ENCODE measurements around the gene TRIM63.

TRIM63 gene

GRCh38 chr1:26032656-26033357 lies 34.6 kb downstream of the TRIM63 start:
- no peaks in the 10 kb centered on the region for H3K36me3 ChIP-seq (replicated peaks)
- H3K27ac ChIP-seq, result no peak overlapping the region
- DNase-seq, result no peak
- in situ Hi-C loops (cut with HindIII; ENCODE audit: low pct_ligation_motif_present, low sequenced_read_pairs), result no loop called here
- H3K27me3 ChIP-seq (replicated peaks), result no peaks in the 10 kb centered on the region
- no peak for TF ChIP-seq CTCF (IDR thresholded peaks at IDR 0.05; ENCODE audit: low read depth, low read length, missing control alignments)
- no peak overlapping the region for H3K4me3 ChIP-seq (ENCODE audit: low read depth, low read length)

- TF ChIP-seq CTCF (IDR thresholded peaks at IDR 0.05; ENCODE audit: low read depth, low read length, missing control alignments), result no peak
- H3K27ac ChIP-seq, result no peak overlapping the region
- in situ Hi-C loops (cut with HindIII; ENCODE audit: low pct_ligation_motif_present, low sequenced_read_pairs), result no loop called here
- no peaks in the 10 kb centered on the region for H3K36me3 ChIP-seq (replicated peaks)
- H3K4me3 ChIP-seq (ENCODE audit: low read depth, low read length), result no peak overlapping the region
- no peak for DNase-seq
- H3K27me3 ChIP-seq (replicated peaks), result no peaks in the 10 kb centered on the region
Observed at GRCh38 chr1:26031611-26032220, 35.7 kb downstream of the TRIM63 start.

GRCh38 chr1:26031196-26031595 lies 36.2 kb downstream of the TRIM63 start:
- TF ChIP-seq CTCF (IDR thresholded peaks at IDR 0.05; ENCODE audit: low read depth, low read length, missing control alignments), result no peak
- Histone ChIP-seq H3K27ac (no peak overlapping the region), H3K27me3 (replicated peaks) (no peaks in the 10 kb centered on the region), H3K4me3 (ENCODE audit: low read depth, low read length) (no peak overlapping the region), H3K36me3 (replicated peaks) (no peaks in the 10 kb centered on the region)
- in situ Hi-C loops (cut with HindIII; ENCODE audit: low pct_ligation_motif_present, low sequenced_read_pairs), result no loop called here
- DNase-seq, result no peak

GRCh38 chr1:26029864-26030481 lies 37.5 kb downstream of the TRIM63 start:
- in situ Hi-C loops (cut with HindIII; ENCODE audit: low pct_ligation_motif_present, low sequenced_read_pairs), result no loop called here

GRCh38 chr1:26029054-26029863 lies 38.2 kb downstream of the TRIM63 start:
- no peaks in the 10 kb centered on the region for H3K27me3 ChIP-seq (replicated peaks)
- in situ Hi-C loops (cut with HindIII; ENCODE audit: low pct_ligation_motif_present, low sequenced_read_pairs), result no loop called here
- no peak overlapping the region for H3K27ac ChIP-seq
- H3K36me3 ChIP-seq (replicated peaks), result no peaks in the 10 kb centered on the region
- no peak for DNase-seq
- no peak for TF ChIP-seq CTCF (IDR thresholded peaks at IDR 0.05; ENCODE audit: low read depth, low read length, missing control alignments)
- H3K4me3 ChIP-seq (ENCODE audit: low read depth, low read length), result no peak overlapping the region

More at GRCh38 chr1:26029864-26030481, 37.5 kb downstream of the TRIM63 start:
- Histone ChIP-seq H3K27me3 (replicated peaks) (no peaks in the 10 kb centered on the region), H3K36me3 (replicated peaks) (no peaks in the 10 kb centered on the region), H3K4me3 (ENCODE audit: low read depth, low read length) (no peak overlapping the region), H3K27ac (no peak overlapping the region)
- no peak for DNase-seq
- peak; percentile 35 for TF ChIP-seq CTCF (IDR thresholded peaks at IDR 0.05; ENCODE audit: low read depth, low read length, missing control alignments)

Data from brain microvascular endothelial cell (primary cell).